Epithelial cell of esophagus (primary cell): ENCODE results near the gene FITM1.

Experiments
- DNase-seq: peaks from one replicate; pipeline ENCODE4 v3.0.0; 2010; ENCODE audit warnings: low read depth
- H3K4me3 ChIP-seq: 2 replicates; pipeline ENCODE4 v1.5.1; 2011; ENCODE audit warnings: mild to moderate bottlenecking, low read length, control low read depth
- CTCF ChIP-seq: IDR thresholded peaks from 2 replicates; pipeline ENCODE4 v1.5.1; 2011; ENCODE audit warnings: low read depth, mild to moderate bottlenecking, low read length, control low read depth, inconsistent platforms; ENCODE audit not compliant: insufficient read depth; ENCODE audit errors: missing control alignments

The FITM1 gene

GRCh38 chr14:24150993-24151392 lies 20.5 kb downstream of the FITM1 start:
- no peak for DNase-seq
- H3K4me3 ChIP-seq: no peak overlapping the region
- TF ChIP-seq CTCF: no peak

GRCh38 chr14:24151404-24152080 lies 21.1 kb downstream of the FITM1 start:
- no peak overlapping the region for H3K4me3 ChIP-seq
- no peak for DNase-seq
- no peak for TF ChIP-seq CTCF

GRCh38 chr14:24155100-24155499 lies 24.6 kb downstream of the FITM1 start:
- DNase-seq: no peak
- no peak for TF ChIP-seq CTCF
- H3K4me3 ChIP-seq: no peak overlapping the region

- no peak for DNase-seq
- no peak overlapping the region for H3K4me3 ChIP-seq
- no peak for TF ChIP-seq CTCF
Measured at GRCh38 chr14:24156840-24157239, 26.4 kb downstream of the FITM1 start.

GRCh38 chr14:24157331-24157730 lies 26.9 kb downstream of the FITM1 start:
- no peak for TF ChIP-seq CTCF
- no peak overlapping the region for H3K4me3 ChIP-seq

GRCh38 chr14:24159777-24160498 lies 29.5 kb downstream of the FITM1 start:
- DNase-seq: no peak
- TF ChIP-seq CTCF: no peak
- H3K4me3 ChIP-seq: no peak overlapping the region

More at GRCh38 chr14:24157331-24157730, 26.9 kb downstream of the FITM1 start:
- no peak for DNase-seq
